Mononuclear cell (primary cell): Measurements from ENCODE around the gene INHA. TPM values are rescaled to one million over a fixed set of nuclear protein-coding genes. Genes with fewer than 3 reads are reported as not detected.
A peak's percentile ranks its signal among the peaks of the same experiment; 100 is the strongest.

Experiments
- H3K27me3 ChIP-seq: 2 replicates; pipeline ENCODE4 v1.6.0; 2011; ENCODE audit warnings: low read length, control low read depth; ENCODE audit not compliant: insufficient read depth
- H3K4me1 ChIP-seq: 2 replicates; pipeline ENCODE4 v1.5.1; 2011; ENCODE audit warnings: mild to moderate bottlenecking, low read length, control low read depth; ENCODE audit not compliant: insufficient read depth
- H3K4me3 ChIP-seq: 2 replicates; pipeline ENCODE4 v1.5.1; 2011; ENCODE audit warnings: mild to moderate bottlenecking, low read length, moderate library complexity
- H3K9me3 ChIP-seq: 2 replicates; pipeline ENCODE4 v1.5.1; 2011; ENCODE audit warnings: low read depth, mild to moderate bottlenecking, control low read depth, low read length
- total RNA-seq: library from RNA; depleted of rRNA; stranded (reverse); fragments of >200 nt; gene quantifications from one replicate; pipeline ENCODE4 v1.2.3, GENCODE V29; 2012

The INHA gene
- total RNA-seq, 1 donor: not detected

DNA sequence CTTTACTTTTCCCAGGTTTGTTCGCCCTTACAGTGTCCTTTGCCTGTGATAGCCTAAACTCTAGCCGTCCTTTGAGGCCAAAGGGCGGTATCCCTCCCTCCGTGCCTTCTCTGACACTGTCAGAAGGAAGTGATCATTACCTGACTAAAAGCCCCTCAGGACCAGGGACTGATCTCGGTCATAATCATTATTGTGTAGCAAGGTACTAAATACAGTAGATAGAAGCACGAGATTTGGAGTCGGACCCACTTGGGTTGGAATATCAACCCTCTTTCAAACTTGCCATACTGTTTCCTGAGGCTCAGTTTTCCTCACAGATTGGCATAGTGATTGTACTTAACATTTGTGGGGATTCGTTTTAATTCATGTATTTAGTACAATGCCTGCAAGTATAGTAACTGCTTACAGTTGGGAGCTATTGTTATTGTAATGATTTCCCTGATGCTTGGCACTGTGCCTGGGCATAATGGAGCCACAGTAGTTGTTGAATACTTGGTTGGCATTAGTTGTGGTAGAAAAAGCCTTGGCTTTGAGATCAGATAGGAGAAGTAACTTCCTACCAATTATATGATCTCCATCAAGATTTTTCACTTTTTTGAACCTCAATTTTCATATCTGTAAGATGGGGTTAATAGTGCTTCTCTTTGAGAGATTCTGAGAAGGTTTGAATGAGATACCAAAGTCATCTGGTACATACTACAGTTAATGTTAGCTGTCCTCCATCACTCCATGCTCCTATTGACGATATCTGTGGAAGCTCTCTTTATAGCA lies 26.4 kb downstream of the INHA start:
- Histone ChIP-seq H3K27me3 (no peaks in the 10 kb centered on the region), H3K9me3 (no peaks in the 10 kb centered on the region), H3K4me3 (peak overlapping the region; percentile 88), H3K4me1 (peaks cover 21% of the 10 kb centered on the region)

GRCh38 chr2:219603771-219604170 lies 31.7 kb downstream of the INHA start:
- H3K4me3 ChIP-seq: no peak overlapping the region
- H3K9me3 ChIP-seq: no peaks in the 10 kb centered on the region

DNA sequence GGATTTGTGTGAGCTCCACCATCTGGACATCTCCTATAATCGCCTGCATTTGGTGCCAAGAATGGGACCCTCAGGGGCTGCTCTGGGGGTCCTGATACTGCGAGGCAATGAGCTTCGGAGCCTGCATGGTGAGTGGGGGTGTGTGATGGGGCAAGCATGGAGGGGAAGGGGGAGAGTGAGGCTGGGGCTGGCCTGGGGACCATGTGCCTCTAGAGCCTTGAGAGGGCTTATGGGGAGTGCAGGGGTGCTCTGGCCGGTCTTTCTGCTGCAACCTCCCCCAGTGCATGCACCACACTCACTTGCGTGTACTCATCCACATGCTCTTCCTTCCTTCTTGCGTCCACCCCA lies 33.5 kb downstream of the INHA start:
- H3K4me3 ChIP-seq: no peak overlapping the region
- peaks cover 14% of the 10 kb centered on the region for H3K4me1 ChIP-seq
- no peaks in the 10 kb centered on the region for H3K9me3 ChIP-seq
- H3K27me3 ChIP-seq: no peaks in the 10 kb centered on the region

More at GRCh38 chr2:219603771-219604170, 31.7 kb downstream of the INHA start:
- no peaks in the 10 kb centered on the region for H3K27me3 ChIP-seq
- peaks cover 14% of the 10 kb centered on the region for H3K4me1 ChIP-seq

DNA sequence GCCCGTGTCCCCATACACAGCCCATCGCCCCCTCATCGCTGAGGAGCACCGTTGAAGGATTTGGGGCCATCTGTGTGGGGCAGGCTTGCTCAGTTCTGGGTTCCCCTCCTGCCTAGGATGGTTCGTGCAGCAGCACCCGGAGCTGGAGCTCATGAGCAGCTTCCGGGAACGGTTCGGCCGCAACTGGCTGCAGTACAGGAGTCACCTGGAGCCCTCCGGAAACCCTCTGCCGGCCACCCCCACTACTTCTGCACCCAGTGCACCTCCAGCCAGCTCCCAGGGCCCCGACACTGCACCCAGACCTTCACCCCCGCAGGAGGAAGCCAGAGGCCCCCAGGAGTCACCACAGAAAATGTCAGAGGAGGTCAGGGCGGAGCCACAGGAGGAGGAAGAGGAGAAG lies 35.8 kb downstream of the INHA start:
- H3K4me1 ChIP-seq: peaks cover 14% of the 10 kb centered on the region
- no peak overlapping the region for H3K4me3 ChIP-seq
- H3K27me3 ChIP-seq: no peaks in the 10 kb centered on the region
- H3K9me3 ChIP-seq: no peaks in the 10 kb centered on the region

DNA sequence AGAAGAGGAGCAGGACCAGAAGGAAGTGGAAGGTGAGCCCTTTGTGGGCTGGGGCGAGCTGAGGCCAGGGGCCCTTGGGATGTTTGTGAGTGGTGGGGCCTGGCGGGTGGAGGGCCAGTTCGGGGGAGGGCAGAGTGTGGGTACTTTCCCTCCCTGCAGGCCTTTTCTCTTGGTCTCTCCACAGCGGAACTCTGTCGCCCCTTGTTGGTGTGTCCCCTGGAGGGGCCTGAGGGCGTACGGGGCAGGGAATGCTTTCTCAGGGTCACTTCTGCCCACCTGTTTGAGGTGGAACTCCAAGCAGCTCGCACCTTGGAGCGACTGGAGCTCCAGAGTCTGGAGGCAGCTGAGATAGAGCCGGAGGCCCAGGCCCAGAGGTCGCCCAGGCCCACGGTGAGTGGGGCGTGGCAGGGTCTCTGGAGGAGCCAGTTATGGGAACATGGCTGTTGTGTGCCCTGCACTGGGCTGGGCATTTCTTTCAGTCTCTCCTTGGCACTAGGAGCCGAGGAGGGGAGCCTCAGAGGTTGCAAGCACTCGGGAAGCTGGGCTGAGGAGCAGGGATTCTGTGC lies 36.4 kb downstream of the INHA start:
- Histone ChIP-seq H3K4me3 (no peak overlapping the region), H3K27me3 (no peaks in the 10 kb centered on the region), H3K9me3 (no peaks in the 10 kb centered on the region), H3K4me1 (peaks cover 10% of the 10 kb centered on the region)

DNA sequence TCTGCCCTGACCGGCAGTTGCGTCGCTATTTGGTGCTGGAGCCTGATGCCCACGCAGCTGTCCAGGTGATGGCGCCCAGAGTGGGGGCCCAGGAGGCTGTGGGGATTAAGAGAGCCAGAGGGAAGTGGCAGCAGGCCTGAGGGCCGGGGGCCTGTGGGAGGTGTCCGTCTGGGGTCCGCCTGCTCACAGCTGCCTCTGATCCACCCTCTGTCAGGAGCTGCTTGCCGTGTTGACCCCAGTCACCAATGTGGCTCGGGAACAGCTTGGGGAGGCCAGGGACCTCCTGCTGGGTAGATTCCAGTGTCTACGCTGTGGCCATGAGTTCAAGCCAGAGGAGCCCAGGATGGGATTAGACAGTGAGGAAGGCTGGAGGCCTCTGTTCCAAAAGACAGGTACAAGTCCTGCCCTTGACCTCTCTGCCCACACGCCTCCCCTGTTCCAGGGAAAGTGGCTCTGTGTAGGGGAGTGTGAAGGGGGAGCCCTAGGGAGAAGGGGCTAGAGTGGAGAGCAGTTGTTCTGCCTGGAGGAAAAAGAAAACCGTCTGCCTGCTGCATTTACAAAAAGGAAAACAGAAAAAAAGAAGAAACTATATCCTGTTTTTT lies 37.1 kb downstream of the INHA start:
- Histone ChIP-seq H3K4me1 (peaks cover 2% of the 10 kb centered on the region), H3K27me3 (no peaks in the 10 kb centered on the region), H3K9me3 (no peaks in the 10 kb centered on the region), H3K4me3 (no peak overlapping the region)

DNA sequence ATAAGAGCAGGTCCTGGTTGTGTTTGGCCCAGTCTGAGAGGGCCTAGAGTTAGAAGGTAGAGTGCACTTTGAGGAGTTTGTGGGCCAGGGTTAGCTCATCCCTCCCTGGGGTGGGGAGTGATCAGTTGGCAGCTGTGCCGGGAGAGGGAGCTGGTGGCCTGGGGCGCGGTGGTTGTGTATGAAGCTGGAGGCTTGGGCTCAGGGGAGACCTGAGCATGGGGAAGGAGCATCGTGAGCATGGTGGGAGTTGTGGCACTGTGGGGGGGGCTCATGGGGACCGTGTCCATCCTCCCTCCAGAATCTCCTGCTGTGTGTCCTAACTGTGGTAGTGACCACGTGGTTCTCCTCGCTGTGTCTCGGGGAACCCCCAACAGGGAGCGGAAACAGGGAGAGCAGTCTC lies 39.2 kb downstream of the INHA start:
- Histone ChIP-seq H3K9me3 (no peaks in the 10 kb centered on the region), H3K27me3 (no peaks in the 10 kb centered on the region), H3K4me3 (no peak overlapping the region), H3K4me1 (no peaks in the 10 kb centered on the region)

- H3K27me3 ChIP-seq: no peaks in the 10 kb centered on the region
- H3K4me3 ChIP-seq: no peak overlapping the region
- H3K4me1 ChIP-seq: no peaks in the 10 kb centered on the region
- H3K9me3 ChIP-seq: no peaks in the 10 kb centered on the region
Measured at GRCh38 chr2:219611866-219612576, 39.9 kb downstream of the INHA start.

DNA sequence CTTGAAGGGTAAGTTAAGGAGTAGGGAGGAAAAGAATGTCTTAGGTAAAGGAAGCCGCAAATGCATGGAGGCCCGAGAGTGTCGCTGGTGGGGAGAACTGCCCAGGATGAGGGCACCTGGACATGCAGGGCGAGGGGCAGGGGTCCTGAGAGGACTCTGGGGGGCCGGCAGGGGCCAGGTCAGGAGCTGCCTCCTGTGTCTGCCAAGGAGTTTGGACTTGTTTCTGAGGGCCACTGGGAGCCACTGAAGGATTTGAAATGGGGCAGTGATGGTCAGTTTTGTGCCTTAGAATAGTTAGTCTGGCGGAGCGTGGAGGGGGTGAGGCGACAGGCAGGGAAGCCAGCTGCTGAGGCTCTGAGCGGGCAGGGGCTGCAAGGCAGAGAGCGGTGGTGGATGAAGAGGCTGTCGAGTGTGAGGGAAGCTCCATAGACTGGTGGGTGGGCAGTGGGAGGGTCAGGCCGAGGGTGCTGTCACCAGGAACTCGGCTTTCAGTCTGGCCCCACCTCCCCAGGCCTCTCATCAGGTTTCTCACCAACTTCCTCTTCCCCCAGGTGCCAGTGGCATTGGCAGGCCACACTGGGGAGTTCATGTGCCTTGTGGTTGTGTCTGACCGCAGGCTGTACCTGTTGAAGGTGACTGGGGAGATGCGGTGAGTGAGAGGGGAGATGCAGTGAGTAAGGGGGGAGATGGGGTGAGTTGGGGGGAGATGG lies 40.6 kb downstream of the INHA start:
- H3K4me1 ChIP-seq: no peaks in the 10 kb centered on the region
- no peaks in the 10 kb centered on the region for H3K9me3 ChIP-seq
- H3K27me3 ChIP-seq: no peaks in the 10 kb centered on the region
- no peak overlapping the region for H3K4me3 ChIP-seq

- H3K9me3 ChIP-seq: no peaks in the 10 kb centered on the region
- no peaks in the 10 kb centered on the region for H3K4me1 ChIP-seq
- no peaks in the 10 kb centered on the region for H3K27me3 ChIP-seq
- no peak overlapping the region for H3K4me3 ChIP-seq
Measured at GRCh38 chr2:219613461-219614070, 41.5 kb downstream of the INHA start.

DNA sequence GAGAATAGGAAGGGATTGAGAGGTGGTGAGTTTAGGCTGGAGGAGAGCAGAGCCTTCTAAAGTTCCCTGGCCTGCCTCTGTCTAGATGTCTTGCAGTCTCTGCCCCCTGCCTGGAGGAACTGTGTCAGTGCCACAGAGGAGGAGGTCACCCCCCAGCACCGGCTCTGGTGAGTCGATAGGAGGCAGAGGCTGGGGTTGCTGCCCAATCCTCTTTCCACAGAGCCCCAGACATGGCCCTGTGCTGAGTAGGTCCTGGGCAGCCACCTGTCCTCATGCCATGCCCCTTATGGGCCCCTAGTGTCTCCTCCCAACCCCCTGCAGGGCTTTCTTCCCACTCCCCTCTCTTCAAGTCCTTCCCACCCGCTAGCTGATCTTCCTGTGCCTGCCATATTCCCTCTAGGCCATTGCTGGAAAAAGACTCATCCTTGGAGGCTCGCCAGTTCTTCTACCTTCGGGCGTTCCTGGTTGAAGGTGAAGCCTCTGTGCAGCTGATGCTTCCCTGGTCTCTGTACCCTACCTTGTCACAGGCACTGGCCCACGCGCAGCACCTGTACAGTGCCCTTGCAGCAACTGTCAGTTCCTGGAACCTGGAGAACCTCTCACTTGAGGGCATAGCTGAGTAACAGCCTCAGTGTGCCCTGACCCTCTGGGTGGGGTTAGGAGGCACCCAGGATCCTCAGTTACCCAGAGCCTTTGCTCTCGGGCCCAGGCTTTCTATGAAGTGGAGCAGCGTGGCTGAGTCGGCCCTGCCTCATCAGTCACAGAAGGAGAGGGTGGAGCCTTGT lies 42.2 kb downstream of the INHA start:
- Histone ChIP-seq H3K4me3 (no peak overlapping the region), H3K27me3 (no peaks in the 10 kb centered on the region), H3K4me1 (no peaks in the 10 kb centered on the region), H3K9me3 (no peaks in the 10 kb centered on the region)

- Histone ChIP-seq H3K4me3 (no peak overlapping the region), H3K9me3 (no peaks in the 10 kb centered on the region), H3K4me1 (no peaks in the 10 kb centered on the region), H3K27me3 (no peaks in the 10 kb centered on the region)
Measured at GRCh38 chr2:219615036-219615435, 42.9 kb downstream of the INHA start.

GRCh38 chr2:219615894-219616293 lies 43.8 kb downstream of the INHA start:
- H3K27me3 ChIP-seq: no peaks in the 10 kb centered on the region
- H3K9me3 ChIP-seq: no peaks in the 10 kb centered on the region
- H3K4me1 ChIP-seq: no peaks in the 10 kb centered on the region
- H3K4me3 ChIP-seq: no peak overlapping the region

- no peaks in the 10 kb centered on the region for H3K4me1 ChIP-seq
- H3K9me3 ChIP-seq: no peaks in the 10 kb centered on the region
Measured at GRCh38 chr2:219616550-219616949, 44.4 kb downstream of the INHA start.

More at GRCh38 chr2:219616550-219616949, 44.4 kb downstream of the INHA start:
- Histone ChIP-seq H3K4me3 (no peak overlapping the region), H3K27me3 (no peaks in the 10 kb centered on the region)
